GM19035 (cell line): ENCODE data around the gene BGN.
A peak's percentile ranks its signal among the peaks of the same experiment; 100 is the strongest.

ENCODE experiments used
- ATAC-seq: cut with Tn5 transposase; IDR thresholded peaks from one replicate; pipeline ENCODE4 v1.9.1; 2021; ENCODE audit not compliant: unreplicated experiment

Gene BGN

DNA sequence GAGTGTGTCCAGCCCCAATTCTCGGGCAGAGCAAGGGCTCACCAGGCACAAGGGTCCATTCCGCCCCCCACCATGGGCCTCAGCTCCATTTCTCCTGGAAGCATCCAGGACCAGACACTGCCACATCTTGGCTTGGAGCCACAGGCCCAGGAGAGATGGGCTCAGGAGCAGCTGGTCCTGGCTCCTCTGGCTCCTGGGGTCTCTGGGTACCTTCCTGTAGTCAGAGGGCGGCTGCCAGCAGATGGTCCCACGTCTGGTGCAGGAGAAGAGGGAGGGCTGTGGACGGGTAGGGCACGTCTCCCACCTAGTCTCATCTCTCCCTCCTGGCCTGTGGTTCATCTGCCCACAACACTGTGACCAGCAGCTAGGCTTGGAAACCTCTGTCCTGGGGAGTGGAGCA, 30.7 kb downstream of the BGN start:
- no peak for ATAC-seq

DNA sequence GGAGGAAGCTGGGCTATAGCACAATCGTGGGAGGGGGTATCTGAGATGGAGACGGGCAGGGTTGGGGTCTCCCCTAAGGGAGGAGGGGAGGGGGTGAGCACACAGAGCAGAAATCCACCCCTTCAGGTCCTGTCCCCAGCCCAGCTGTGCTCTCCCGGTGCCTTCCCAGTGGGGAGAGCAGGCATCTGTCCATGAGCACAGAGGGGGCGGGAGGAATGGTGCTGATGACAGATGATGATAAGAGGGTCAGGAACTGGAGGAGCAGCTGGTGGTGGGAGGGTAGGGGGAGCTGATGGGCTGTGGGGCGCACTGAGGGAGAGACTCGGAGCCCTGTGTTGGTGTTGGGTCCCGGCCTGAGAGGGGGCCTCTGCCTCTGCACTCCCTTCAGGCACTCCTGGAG, 31.3 kb downstream of the BGN start:
- ATAC-seq = no peak

DNA sequence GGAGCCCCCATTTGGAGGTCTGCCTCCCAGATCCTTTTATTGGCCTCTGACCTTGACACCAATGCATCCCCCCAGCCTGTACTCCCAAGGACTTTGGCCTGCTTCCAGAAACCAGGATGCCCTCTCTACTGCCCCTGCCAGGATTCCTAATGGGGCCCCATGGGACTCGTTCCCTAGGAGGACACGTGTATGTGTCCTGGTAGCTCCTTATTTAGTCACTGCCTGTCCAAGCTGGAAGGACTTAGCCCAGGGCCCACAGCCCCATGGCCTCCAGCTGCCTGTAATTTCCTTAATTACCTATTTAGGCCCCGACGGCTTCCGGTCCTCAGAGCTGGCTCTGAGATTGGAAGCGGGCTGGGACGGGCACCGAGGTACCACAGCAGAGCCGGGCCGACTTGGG, 32.0 kb downstream of the BGN start:
- no peak for ATAC-seq

DNA sequence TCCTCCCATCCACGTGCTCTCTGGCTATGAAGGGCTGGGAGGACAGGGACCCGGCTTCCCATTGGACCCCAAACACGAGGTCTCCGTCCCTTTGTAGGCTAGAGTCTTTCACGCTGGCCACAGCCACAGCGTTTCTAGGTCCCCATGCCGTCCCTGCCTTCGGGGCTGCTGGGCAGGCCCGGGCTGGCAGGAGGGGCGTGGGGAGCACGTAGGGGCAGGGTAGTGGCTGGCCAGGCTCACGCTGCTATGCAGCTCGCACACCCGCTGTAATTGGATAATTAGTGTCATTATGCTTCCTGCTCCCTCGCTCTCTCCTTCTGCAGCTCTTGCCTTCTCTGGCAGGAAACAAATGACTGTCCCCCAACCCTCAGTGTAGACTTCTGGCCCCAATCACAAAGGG, 32.4 kb downstream of the BGN start:
- no peak for ATAC-seq

DNA sequence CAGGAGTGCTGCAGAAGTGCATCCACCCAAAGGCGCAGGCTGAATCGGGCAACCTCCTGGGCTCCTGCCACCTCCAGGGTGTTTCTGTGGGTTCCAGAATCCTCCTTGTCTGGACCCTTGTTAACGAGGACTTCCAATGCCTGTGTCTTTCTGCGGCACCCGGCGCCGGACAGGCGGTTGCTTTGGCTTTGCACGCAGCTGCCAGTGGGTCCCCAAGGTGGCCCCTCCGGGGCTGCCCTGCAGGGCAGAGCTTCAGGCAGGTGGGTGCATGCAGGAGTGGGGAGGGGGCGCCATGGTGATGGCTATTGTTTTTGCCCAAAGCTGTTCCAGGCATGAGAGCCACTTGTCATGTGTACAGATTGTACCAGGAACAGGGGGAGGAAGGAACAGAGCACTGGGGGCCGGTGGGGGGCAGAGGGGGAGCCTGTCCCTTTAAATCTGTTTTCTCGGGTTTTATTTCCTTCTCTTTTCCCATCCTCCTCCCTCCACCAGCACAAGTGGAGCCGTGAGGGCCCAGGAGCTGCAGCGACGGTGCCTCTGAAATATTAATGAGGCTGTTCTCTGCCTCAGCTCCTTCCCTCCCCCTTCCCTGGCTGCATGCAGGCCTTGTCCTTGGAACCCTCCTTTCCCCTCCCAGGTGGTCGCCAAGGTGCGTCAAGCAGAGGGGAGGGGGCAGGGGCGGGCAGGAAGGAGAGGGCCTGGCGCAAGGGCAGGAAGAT, 35.8 kb downstream of the BGN start:
- ATAC-seq = no peak

DNA sequence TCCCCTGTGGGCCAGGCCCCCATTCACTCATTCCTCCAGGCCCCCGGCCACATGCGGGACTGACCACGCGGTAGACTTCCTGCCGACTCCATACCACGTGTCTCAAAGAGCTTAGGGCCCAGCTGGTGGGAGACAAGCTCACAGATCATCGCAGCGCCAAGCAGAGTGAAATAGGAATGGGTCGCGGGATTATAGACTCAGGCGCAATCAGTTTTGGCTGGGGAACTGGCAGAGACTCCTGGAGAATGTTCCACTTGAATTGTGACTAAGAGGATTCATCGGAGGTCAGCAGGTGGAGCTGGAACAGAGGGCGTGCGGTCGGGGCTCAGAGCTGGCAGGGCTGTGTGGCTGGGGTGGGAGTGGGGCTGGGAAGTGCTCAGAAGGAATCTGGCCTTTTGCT, 38.3 kb downstream of the BGN start:
- ATAC-seq = no peak

DNA sequence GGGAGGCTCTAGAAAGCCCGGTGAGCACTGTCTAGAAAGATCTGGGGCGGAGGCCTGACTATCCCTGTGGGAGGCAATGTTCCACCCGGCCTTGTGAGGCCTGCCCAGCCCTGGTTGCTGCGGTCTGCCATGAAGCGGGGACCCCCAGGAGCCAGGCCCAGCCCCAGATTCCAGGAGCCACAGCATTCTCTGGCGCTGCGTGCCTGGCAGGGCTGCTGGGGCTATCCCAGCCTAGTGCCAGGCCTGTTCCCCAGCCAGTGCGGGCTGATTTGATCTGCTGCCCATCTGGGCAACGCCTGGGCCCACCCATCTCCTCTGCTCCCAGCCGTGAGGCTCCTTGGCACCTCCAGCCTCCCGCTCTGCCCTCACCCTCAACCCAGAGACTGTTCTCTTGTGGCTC, 42.3 kb downstream of the BGN start:
- ATAC-seq = no peak

DNA sequence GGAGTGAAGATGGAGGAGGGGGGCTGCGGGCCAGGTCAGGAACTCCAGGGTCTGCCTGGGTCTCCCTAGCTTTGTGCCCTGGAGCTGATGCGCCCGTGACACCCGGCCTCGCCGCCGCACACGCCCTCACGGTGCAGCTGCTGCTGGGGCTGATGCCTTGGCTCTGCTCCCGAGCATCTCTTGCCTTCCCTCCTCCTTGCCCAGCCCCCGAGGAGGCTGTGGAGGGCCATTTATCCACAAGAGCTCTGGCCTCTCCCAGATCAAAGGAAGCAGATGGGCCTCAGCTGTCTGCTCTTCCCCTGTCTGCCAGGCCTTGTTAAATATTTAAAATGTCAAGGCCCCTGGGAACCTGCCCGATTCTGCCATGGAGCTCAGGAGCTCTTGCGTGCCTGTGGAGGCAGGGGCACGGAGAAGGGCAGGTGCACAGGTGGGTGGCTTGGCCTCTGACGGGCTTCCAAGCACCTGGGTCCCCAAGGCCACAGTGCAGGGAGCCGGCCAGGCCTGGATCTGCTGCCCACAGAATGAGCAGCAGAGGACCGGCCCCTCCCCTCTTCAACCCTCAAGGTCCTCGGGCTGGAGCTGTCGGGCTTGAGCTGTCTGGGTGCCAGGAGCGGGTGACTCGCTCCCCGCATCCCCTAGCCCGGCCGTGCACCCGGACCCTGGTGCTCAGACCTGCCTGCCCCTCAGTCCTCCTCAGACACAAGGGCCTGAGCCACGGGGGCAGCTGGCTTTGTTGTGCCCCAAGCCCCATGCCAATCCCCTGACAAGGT, 42.9 kb downstream of the BGN start:
- ATAC-seq = no peak

DNA sequence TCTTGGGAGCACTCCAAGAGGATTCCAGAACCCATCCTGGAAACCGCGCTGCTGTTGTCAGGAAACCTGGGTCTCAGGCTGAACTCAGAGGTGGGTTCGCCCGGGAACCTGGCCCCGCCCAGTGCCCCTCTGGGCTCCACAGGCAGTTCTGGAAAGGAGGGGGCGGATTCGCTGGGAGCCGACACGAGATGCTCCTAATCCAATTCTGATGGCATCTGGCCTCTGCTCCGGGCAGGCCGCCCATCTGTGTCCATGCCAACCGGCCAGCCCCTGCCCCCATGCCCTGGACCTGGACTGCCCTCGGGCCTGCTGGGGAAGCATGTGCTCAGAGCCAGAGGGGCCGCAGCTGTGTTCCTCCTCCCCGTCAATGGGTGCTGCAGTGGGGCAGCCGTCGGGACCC, 43.6 kb downstream of the BGN start:
- ATAC-seq = no peak

DNA sequence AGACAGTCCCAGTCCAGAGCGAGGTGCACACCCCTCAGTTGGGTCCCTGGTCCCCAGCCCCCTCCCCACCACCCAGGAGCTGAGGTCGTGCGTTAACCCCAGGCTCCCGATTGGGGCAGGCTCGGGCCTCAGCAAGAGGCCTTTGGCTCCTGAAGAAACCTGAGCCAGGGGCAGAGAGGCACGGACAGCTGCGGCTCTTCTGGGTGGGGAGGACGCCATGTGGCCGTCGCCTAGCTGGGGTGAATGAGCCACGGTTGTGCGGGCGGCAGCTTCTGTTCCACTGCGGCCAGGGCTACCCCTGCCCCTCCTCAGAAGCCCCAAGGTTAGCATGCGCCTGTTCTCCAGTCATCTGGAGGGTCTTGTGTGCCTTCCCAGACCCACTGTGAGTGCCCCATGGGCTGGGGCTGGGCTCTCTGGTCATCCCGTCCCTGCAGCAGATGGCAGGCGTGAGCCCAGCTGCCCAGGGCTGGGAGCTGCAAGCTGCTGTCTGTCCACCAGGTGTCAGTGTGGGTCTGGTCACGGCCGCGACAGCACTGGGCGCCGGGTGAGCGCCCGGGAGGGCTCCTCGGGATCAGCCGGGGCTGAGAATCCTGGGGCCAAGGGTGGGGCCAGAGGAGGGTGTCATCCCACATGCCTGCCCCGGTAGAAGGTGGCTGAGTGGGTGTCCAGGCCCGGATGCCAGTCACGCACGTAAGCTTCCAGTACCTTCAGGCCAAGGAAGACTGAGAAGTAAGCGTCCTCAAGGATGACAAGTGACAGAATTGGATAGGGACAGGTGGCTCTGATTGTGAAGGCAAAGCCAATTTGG, 44.6 kb downstream of the BGN start:
- ATAC-seq = peak; percentile 67

DNA sequence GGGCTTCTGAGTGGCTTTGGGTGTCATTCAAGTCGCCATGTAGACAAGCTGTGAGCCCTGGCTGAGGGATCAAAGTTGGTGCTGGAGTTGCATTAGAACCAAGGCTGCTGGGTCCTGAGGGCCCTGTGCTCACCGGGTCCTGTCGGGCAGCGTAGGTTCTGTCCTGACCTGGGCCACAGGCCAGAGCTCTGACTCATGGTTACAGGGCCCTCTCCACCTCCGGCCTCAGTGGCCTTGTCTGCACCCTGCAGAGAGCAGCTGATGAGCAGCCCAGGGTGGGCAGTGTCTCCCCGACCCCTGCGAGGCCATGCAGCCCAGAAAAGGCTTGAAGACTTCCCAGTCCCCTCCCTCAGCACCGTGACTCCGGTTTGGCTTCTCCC, 45.2 kb downstream of the BGN start:
- ATAC-seq = no peak

DNA sequence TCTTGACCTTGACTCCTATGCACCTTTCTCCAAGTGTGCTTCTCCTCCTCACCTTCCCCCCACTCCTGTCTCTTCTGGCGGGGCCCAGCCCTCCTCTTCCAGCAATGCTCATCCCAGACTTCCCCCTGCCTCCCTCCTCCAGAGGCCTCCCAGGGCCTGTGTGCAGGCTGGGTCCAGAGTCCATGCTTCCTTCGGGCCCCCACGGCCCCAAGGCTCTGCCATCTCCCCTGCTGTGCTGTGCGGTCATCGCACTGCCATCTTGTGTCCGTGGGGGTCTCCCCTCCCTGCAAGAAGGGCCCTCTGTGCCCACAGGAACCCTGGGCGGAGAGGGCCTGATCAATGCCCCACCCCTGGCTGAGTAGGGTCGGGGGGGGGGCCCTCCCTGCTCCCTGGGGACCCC, 49.9 kb downstream of the BGN start:
- no peak for ATAC-seq

DNA sequence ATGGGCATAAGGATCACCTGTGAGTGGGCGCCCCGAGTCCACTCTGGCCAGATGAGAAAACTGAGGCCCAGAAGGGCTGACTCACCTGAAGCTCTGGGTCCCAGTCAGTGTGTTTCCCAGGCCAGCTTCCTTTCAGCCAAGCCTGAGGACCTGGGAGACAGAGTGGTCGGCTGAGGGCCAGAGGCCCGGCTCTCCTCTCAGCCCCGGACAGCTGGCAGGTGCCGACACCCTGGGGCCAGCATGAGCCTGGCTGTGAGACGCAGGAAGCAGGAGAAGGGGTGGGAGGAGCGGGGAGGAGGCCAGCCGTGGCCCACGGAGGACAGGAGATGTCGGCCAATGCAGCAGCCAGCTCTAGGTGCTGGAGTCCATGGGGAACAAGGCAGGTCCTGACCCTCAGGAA, 51.6 kb downstream of the BGN start:
- ATAC-seq = no peak

DNA sequence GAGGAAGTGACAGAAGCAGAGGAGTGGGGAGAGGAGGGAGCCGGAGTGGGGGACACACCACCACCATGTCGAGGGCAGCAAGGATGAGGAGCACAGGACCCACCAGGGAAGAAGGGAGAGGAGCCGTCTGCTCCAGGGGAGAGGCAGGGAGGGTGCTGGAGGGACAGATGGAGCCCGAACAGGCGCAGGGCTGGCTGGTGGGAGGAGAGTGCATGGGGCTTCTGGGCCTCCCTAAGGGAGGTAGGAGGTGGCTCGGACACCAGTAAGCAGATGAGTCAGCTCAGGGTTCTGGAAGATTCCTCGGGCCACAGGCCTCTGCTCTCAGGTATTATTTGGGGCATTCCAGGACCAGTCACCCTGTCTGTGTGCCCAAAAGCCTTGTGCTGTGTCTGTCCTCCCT, 52.4 kb downstream of the BGN start:
- no peak for ATAC-seq

DNA sequence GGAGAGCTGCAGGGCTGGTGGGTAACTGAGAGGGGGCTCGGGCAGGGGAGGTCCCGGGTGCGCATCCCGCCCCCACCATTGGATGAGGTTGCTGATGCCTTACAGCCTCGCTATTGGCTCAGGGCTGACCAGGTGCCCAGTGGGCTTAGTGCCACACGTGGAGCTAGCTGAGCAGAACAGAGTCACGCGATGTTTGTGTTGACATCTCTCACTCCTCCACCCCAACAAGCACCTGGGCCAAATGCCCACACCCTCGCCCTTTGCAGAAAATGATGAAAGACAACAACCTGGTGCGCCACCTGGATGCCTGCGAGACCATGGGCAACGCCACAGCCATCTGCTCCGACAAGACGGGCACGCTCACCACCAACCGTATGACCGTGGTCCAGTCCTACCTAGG, 54.5 kb downstream of the BGN start:
- no peak for ATAC-seq

DNA sequence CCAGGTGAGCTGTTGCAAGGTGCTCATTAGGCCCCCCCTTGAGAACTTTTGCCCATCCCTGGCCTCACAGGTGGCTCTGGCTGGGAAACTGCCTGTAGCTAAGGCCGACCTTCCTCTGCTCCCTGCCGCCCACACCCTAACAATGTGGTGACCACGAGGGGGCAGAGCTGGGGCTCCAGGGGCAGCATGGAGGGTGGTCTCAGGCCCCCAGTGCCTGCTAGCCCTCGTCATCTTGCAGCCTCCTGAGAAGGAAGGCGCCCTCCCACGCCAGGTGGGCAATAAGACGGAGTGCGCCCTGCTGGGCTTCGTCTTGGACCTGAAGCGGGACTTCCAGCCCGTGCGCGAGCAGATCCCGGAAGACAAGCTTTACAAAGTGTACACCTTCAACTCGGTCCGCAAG, 55.0 kb downstream of the BGN start:
- no peak for ATAC-seq

DNA sequence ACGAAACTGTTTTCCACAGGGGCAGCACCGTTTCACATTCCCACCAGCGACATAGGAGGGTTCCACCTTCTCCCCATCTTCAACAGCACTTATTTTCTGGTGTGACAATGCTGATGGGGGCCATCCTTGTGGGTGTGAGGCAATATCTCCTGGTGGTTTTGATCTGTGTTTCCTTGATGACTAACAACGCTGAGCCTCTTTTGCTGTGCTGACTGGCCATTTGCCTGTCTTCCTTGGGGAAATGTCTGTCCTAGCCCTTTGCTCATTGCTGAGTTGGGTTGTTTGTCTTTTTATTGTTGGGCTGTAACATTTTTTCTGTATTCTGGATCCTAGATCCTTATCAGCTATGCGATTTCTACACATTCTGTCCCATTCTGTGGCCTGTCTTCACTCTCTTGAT, 56.4 kb downstream of the BGN start:
- ATAC-seq = no peak

DNA sequence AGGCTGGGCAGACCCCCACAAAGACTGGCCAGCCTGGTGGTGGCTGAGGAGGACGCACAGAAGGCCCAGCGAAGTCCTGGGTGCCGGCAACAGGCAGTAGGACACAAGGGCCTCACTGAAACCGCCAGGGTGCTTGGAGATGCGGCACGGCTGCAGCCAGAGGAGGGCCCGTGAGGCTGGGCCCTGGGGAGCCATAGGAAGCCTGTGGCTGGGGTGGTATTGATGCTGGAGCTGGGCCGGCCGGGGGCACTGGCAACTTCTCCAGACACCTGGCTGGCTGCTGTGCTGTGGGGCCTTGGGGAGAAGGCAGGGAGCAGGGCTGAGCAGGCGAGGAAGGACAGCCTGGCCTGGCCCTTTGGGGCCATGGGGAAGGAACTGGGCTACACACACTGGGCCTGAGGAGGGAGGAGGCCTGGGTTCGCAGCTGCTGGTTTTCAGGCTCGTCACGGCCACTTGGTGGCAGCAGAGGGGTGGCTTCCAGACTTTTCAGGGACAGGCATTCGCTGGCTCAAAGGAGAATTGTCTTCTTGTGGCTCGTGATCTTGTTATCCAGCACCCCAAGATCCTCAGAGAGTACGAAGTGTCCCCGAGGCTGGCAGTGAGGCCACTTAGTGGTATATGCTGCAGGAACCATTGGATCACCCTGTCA, 59.9 kb downstream of the BGN start:
- ATAC-seq = no peak

DNA sequence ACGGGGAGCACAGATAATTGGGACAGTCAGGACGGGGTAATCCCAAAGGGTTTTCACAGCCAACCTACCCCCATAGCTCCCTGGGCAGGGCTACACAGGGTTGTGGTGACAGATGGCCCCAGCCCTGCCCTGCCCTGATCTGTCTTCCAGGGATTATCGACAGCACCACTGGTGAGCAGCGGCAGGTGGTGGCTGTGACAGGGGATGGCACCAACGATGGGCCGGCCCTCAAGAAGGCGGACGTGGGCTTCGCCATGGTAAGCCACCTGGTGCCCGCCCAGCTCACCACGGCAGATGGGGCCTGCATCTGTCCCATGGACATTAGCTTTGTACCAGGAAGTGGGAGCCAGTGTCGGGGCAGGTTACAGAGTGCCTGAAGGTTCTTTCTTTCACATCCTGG, 62.0 kb downstream of the BGN start:
- no peak for ATAC-seq

DNA sequence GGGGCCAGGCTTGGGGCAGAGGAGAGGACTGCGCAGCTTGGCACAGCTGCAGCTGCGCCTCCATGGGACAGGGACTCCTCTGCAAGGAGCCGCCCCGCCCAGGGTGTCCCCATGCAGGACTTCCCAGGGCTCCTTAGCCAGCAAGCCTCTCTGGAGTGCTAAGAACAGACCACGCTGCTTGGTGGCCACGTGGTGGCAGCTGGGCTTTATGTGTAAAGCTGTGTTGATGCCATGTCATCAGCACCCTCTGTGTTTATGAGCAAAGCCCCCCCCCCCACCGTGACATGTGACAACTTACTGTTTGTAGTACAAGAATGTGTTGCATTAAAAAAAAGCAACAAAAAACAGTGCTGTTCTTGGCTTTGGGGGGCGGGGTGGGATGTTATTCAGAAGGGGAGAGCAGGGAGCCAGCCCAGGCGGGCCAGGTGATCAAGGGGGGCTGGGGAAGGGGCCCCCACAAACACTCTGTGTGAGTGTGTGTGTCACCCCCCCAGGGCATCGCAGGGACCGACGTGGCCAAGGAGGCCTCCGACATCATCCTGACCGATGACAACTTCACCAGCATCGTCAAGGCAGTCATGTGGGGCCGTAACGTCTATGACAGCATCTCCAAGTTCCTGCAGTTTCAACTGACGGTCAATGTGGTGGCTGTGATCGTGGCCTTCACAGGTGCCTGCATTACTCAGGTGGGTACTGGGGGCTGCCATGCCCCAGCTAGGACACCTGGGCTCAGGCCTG, 63.0 kb downstream of the BGN start:
- ATAC-seq = no peak
